GM12878 (cell line): ENCODE results near the gene CNN3. TPM values are rescaled to one million over a fixed set of nuclear protein-coding genes. Genes with fewer than 3 reads are reported as not detected.

Experiments
- ATAC-seq: fragments of 200-7000 bp; cut with Tn5 transposase; 3 replicates; pipeline ENCODE4 v1.9.1; 2020; ENCODE audit warnings: mild to moderate bottlenecking, moderate library complexity
- BruUV-seq: library from RNA; stranded (reverse); fragments of 400-500 nt; replicated peaks from 2 replicates; lab custom pipeline; 2021; lab: Mats Ljungman, UMichigan
- CTCF ChIA-PET: fragments of 300-600 bp; sonication (Branson Sonifier 250); formaldehyde crosslinking; extraction: SDS; loops from one replicate; lab custom pipeline; 2021; ENCODE audit warnings: inconsistent platforms; lab: Yijun Ruan, JAX
- POLR2A ChIA-PET: fragments of 350-600 bp; formaldehyde crosslinking; extraction: SDS; loops from one replicate; lab custom pipeline; 2021; ENCODE audit warnings: inconsistent platforms; lab: Charles Lee
- RAD21 ChIA-PET: fragments of 300-600 bp; sonication (Branson Sonifier 250); formaldehyde crosslinking; loops from one replicate; lab custom pipeline; 2023; ENCODE audit warnings: antibody characterized with exemption; ENCODE audit not compliant: unreplicated experiment; lab: Charles Lee
- SMC1A ChIA-PET: fragments of 300-600 bp; sonication (Branson Sonifier 250); formaldehyde crosslinking; loops from one replicate; lab custom pipeline; 2023; ENCODE audit not compliant: unreplicated experiment, uncharacterized antibody; lab: Charles Lee
- DNase-seq: peaks from one replicate; pipeline ENCODE4 v3.0.0-alpha.2; 2011; ENCODE audit warnings: low read depth, low spot score
- FAIRE-seq: peaks from 3 replicates; lab custom pipeline; 2011; peaks lifted over from hg19 to GRCh38; lab: Jason Lieb, UNC
- H2AFZ ChIP-seq: 2 replicates; pipeline ENCODE4 v1.6.0; 2011; ENCODE audit warnings: low read depth, low read length, control low read depth; ENCODE audit not compliant: control insufficient read depth
- H3K27ac ChIP-seq: 2 replicates; pipeline ENCODE4 v1.5.1; 2011; ENCODE audit warnings: control low read depth; ENCODE audit not compliant: control insufficient read depth, insufficient read depth
- H3K27me3 ChIP-seq, 2 experiments: replicated peaks in 1 of 2; 2 replicates each; pipeline versions ENCODE4 v1.6.0 to v1.6.1; 2011; ENCODE audit warnings: low read length in 1 of 2; ENCODE audit not compliant: control insufficient read depth in 2 of 2, insufficient read depth in 2 of 2
- H3K36me3 ChIP-seq, 2 experiments: 2 replicates each; pipeline ENCODE4 v1.5.1; 2011; ENCODE audit warnings: low read length in 1 of 2; ENCODE audit not compliant: control insufficient read depth in 2 of 2, insufficient read depth in 2 of 2
- H3K4me1 ChIP-seq: 2 replicates; pipeline ENCODE4 v1.6.1; 2011; ENCODE audit warnings: mild to moderate bottlenecking, low read length, moderate library complexity, mixed read lengths; ENCODE audit not compliant: control insufficient read depth, insufficient read depth
- H3K4me2 ChIP-seq: 2 replicates; pipeline ENCODE4 v1.6.0; 2011; ENCODE audit warnings: control low read depth; ENCODE audit not compliant: control insufficient read depth, insufficient read depth
- H3K4me3 ChIP-seq: fragments of 200-600 bp; sonication (generic); 2 replicates; pipeline ENCODE4 v1.5.1; 2016
- H3K79me2 ChIP-seq: 2 replicates; pipeline ENCODE4 v1.6.0; 2011; ENCODE audit warnings: low read length; ENCODE audit not compliant: control insufficient read depth, insufficient read depth
- H3K9ac ChIP-seq: 2 replicates; pipeline ENCODE4 v1.8.0; 2011; ENCODE audit warnings: low read length, control low read depth, mixed read lengths; ENCODE audit not compliant: control insufficient read depth, insufficient read depth
- H3K9me3 ChIP-seq: replicated peaks from 3 replicates; pipeline ENCODE4 v1.5.1; 2011; ENCODE audit warnings: mild to moderate bottlenecking, low read length; ENCODE audit not compliant: control insufficient read depth, insufficient read depth
- H4K20me1 ChIP-seq: 2 replicates; pipeline ENCODE4 v1.6.0; 2011; ENCODE audit not compliant: control insufficient read depth, insufficient read depth
- GABPA ChIP-seq: IDR thresholded peaks from 2 replicates; pipeline ENCODE4 v1.6.1; 2014; ENCODE audit warnings: antibody characterized with exemption, low read depth, mild to moderate bottlenecking, inconsistent platforms
- MYB ChIP-seq: fragments of 150-350 bp; IDR thresholded peaks from 2 replicates; pipeline ENCODE4 v1.6.1; 2014; ENCODE audit warnings: mild to moderate bottlenecking, low read depth, low read length, borderline replicate concordance
- PAX5 ChIP-seq: IDR thresholded peaks from 2 replicates; pipeline ENCODE4 v1.6.1; 2011; ENCODE audit warnings: low read depth, low read length, borderline replicate concordance
- POLR2AphosphoS2 ChIP-seq: IDR thresholded peaks from 2 replicates; pipeline ENCODE4 v1.6.1; 2011; ENCODE audit warnings: low read depth, mild to moderate bottlenecking, low read length, improper control_type of control experiment, moderate library complexity
- SREBF2 ChIP-seq: IDR thresholded peaks from 2 replicates; pipeline ENCODE4 v1.6.1; 2012; ENCODE audit warnings: mild to moderate bottlenecking, low read length
- SRF ChIP-seq, 2 experiments: IDR thresholded peaks; 2 replicates each; pipeline ENCODE4 v1.6.1; 2011; ENCODE audit warnings: low read depth in 2 of 2, low read length in 2 of 2, mild to moderate bottlenecking in 1 of 2, moderate library complexity in 1 of 2
- STAT3 ChIP-seq: IDR thresholded peaks from 2 replicates; pipeline ENCODE4 v1.6.1; 2011; ENCODE audit warnings: low read depth, low read length, improper control_type of control experiment
- WGBS: methylation state at CpG from one replicate; pipeline ENCODE4 v1.1.6; 2016; ENCODE audit warnings: low lambda C conversion rate; ENCODE audit not compliant: insufficient replicate concordance, insufficient coverage; ENCODE audit errors: missing lambda C conversion rate; 5-methylcytosine and 5-hydroxymethylcytosine counted together
- in situ Hi-C: fragments of 300-500 bp; cut with MboI; formaldehyde crosslinking; loops from 9 replicates; pipeline ENCODE4 v1.14.3; 2018; ENCODE audit warnings: mixed read lengths
- intact Hi-C: fragments of 100-400 bp; cut with micrococcal nuclease; formaldehyde crosslinking; loops from one replicate; pipeline ENCODE4 v1.14.2; 2022; ENCODE audit not compliant: unreplicated experiment
- polyA plus RNA-seq, 11 experiments: library from polyadenylated mRNA; depleted of rRNA in 4 of 11; unstranded in 6 of 11; stranded (reverse) in 5 of 11; fragments of >200 nt; fragmentation: Nextera tagmentation in 4 of 11; fragmentation: Illumina TruSeq in 1 of 11; extraction: Ambion mirVana in 4 of 11; extraction: Trizol in 1 of 11; gene quantifications; 1 replicate in 1 of 11; 2 replicates in 10 of 11; pipeline versions ENCODE4 v1.2.1 to v1.2.3, GENCODE V29; 2011 to 2016; ENCODE audit warnings: inconsistent platforms in 2 of 11, missing spikeins in 2 of 11, low read depth in 1 of 11
- total RNA-seq, 4 experiments: library from RNA; depleted of rRNA in 3 of 4; stranded (reverse); fragments of >200 nt in 3 of 4; fragmentation: Illumina TruSeq in 1 of 4; extraction: Trizol in 1 of 4; gene quantifications; 2 replicates each; pipeline versions ENCODE4 v1.2.1 to v1.2.3, GENCODE V29; 2013 to 2021
- TF ChIP-seq, protein P1 (sequence below): fragments of 450-650 bp; IDR thresholded peaks from 2 replicates; pipeline ENCODE4 v1.6.1; 2017; ENCODE audit warnings: mild to moderate bottlenecking, moderate library complexity
- TF ChIP-seq, protein P2 (sequence below): fragments of 450-650 bp; IDR thresholded peaks from 2 replicates; pipeline ENCODE4 v1.6.1; 2018; ENCODE audit warnings: borderline replicate concordance, mild to moderate bottlenecking; ENCODE audit not compliant: partially characterized antibody
- TF ChIP-seq, protein P3 (sequence below): fragments of 450-650 bp; IDR thresholded peaks from 2 replicates; pipeline ENCODE4 v1.6.1; 2017; ENCODE audit warnings: borderline replicate concordance
- TF ChIP-seq, protein P4 (sequence below), 3 experiments: IDR thresholded peaks in 2 of 3; conservative IDR thresholded peaks in 1 of 3; 2 replicates each; pipeline ENCODE4 v1.5.1; 2011; ENCODE audit warnings: low read depth in 3 of 3, low read length in 3 of 3, mild to moderate bottlenecking in 3 of 3, control low read depth in 2 of 3, moderate library complexity in 2 of 3, inconsistent platforms in 1 of 3, mixed read lengths in 1 of 3; ENCODE audit not compliant: control insufficient read depth in 2 of 3, insufficient read depth in 1 of 3; ENCODE audit errors: extremely low read depth in 1 of 3

Gene CNN3
- total and polyA plus RNA-seq, 10 of the 15 experiments (the other 5 are each of a cell fraction or from before 2014, with no cell fraction given) = 0.20 to 48.4 (median 34.3) TPM

DNA sequence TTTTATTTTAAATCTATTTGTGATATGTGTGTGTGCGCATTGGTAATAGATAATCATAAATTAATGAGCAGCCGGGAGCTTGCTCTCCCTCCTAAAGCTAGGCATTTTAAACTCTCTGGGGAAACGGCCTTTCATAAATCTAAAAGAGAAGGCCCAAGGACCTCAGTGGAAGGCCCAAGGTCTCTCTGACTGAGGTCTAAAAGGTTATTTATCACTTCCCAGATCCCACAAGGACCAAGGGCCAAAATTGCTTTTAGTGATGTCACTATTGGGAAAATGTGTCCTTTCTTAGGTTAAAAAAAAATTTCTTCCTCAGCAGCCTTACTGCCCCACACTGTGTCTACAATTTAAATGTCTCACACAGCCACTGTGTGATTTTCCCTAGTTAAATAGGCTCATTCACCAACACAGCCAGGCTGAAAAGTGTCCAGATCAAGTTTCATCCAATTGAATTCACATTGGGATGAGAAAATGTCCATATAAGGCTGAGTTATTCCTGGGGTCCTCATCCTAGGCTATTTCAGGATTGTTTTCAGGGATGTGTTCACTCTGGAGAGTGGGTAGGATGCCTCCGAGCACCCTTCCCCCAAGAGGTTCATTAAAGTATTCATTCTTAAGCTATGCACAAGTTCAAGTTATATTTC, 60.6 kb downstream of the CNN3 start:
- BruUV-seq = no TSS peak
- ChIA-PET POLR2A (no interaction called here), SMC1A (interaction anchor here (1.2 kb wide), 1 partner anchor 11 kb away, joined by 3 read pairs; no protein-coding TSS in a partner anchor), RAD21 (no interaction called here), CTCF (interaction anchor here (1.1 to 4.8 kb wide), 3 partner anchors 12 to 177 kb away, joined by 3 to 39 read pairs (median 6); no protein-coding TSS in a partner anchor)
- in situ Hi-C loops = no loop called here
- H2AFZ ChIP-seq = no peak overlapping the region
- H3K27ac ChIP-seq = no peak overlapping the region
- no peak for ATAC-seq
- WGBS = 50% methylated on average over 4 of the region's 4 CpGs
- H3K4me2 ChIP-seq = no peak overlapping the region
- H3K9me3 ChIP-seq = no peaks in the 10 kb centered on the region
- intact Hi-C loops = no loop called here
- no peaks in the 10 kb centered on the region for H3K36me3 ChIP-seq
- no peak overlapping the region for H3K9ac ChIP-seq
- no peaks in the 10 kb centered on the region for H4K20me1 ChIP-seq
- H3K79me2 ChIP-seq = no peaks in the 10 kb centered on the region
- no peaks in the 10 kb centered on the region for H3K27me3 ChIP-seq
- no peaks in the 10 kb centered on the region for H3K4me1 ChIP-seq
- no peak overlapping the region for H3K4me3 ChIP-seq
- no peak for FAIRE-seq
- DNase-seq = no peak
- no peak for TF ChIP-seq STAT3
- no peak for TF ChIP-seq GABPA
- TF ChIP-seq SREBF2 = no peak
- TF ChIP-seq POLR2AphosphoS2 = no peak
- TF ChIP-seq MYB = no peak
- TF ChIP-seq, protein P1, sequence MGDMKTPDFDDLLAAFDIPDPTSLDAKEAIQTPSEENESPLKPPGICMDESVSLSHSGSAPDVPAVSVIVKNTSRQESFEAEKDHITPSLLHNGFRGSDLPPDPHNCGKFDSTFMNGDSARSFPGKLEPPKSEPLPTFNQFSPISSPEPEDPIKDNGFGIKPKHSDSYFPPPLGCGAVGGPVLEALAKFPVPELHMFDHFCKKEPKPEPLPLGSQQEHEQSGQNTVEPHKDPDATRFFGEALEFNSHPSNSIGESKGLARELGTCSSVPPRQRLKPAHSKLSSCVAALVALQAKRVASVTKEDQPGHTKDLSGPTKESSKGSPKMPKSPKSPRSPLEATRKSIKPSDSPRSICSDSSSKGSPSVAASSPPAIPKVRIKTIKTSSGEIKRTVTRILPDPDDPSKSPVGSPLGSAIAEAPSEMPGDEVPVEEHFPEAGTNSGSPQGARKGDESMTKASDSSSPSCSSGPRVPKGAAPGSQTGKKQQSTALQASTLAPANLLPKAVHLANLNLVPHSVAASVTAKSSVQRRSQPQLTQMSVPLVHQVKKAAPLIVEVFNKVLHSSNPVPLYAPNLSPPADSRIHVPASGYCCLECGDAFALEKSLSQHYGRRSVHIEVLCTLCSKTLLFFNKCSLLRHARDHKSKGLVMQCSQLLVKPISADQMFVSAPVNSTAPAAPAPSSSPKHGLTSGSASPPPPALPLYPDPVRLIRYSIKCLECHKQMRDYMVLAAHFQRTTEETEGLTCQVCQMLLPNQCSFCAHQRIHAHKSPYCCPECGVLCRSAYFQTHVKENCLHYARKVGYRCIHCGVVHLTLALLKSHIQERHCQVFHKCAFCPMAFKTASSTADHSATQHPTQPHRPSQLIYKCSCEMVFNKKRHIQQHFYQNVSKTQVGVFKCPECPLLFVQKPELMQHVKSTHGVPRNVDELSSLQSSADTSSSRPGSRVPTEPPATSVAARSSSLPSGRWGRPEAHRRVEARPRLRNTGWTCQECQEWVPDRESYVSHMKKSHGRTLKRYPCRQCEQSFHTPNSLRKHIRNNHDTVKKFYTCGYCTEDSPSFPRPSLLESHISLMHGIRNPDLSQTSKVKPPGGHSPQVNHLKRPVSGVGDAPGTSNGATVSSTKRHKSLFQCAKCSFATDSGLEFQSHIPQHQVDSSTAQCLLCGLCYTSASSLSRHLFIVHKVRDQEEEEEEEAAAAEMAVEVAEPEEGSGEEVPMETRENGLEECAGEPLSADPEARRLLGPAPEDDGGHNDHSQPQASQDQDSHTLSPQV = no peak
- TF ChIP-seq PAX5 = no peak
- TF ChIP-seq, protein P2, sequence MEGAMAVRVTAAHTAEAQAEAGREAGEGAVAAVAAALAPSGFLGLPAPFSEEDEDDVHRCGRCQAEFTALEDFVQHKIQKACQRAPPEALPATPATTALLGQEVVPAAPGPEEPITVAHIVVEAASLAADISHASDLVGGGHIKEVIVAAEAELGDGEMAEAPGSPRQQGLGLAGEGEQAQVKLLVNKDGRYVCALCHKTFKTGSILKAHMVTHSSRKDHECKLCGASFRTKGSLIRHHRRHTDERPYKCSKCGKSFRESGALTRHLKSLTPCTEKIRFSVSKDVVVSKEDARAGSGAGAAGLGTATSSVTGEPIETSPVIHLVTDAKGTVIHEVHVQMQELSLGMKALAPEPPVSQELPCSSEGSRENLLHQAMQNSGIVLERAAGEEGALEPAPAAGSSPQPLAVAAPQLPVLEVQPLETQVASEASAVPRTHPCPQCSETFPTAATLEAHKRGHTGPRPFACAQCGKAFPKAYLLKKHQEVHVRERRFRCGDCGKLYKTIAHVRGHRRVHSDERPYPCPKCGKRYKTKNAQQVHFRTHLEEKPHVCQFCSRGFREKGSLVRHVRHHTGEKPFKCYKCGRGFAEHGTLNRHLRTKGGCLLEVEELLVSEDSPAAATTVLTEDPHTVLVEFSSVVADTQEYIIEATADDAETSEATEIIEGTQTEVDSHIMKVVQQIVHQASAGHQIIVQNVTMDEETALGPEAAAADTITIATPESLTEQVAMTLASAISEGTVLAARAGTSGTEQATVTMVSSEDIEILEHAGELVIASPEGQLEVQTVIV = no peak
- TF ChIP-seq, protein P3, sequence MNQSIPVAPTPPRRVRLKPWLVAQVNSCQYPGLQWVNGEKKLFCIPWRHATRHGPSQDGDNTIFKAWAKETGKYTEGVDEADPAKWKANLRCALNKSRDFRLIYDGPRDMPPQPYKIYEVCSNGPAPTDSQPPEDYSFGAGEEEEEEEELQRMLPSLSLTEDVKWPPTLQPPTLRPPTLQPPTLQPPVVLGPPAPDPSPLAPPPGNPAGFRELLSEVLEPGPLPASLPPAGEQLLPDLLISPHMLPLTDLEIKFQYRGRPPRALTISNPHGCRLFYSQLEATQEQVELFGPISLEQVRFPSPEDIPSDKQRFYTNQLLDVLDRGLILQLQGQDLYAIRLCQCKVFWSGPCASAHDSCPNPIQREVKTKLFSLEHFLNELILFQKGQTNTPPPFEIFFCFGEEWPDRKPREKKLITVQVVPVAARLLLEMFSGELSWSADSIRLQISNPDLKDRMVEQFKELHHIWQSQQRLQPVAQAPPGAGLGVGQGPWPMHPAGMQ = no peak
- TF ChIP-seq, protein P4, sequence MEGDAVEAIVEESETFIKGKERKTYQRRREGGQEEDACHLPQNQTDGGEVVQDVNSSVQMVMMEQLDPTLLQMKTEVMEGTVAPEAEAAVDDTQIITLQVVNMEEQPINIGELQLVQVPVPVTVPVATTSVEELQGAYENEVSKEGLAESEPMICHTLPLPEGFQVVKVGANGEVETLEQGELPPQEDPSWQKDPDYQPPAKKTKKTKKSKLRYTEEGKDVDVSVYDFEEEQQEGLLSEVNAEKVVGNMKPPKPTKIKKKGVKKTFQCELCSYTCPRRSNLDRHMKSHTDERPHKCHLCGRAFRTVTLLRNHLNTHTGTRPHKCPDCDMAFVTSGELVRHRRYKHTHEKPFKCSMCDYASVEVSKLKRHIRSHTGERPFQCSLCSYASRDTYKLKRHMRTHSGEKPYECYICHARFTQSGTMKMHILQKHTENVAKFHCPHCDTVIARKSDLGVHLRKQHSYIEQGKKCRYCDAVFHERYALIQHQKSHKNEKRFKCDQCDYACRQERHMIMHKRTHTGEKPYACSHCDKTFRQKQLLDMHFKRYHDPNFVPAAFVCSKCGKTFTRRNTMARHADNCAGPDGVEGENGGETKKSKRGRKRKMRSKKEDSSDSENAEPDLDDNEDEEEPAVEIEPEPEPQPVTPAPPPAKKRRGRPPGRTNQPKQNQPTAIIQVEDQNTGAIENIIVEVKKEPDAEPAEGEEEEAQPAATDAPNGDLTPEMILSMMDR (IDR thresholded peaks at IDR 0.05 in 2 of 3, conservative IDR thresholded peaks at IDR 0.05 in 1 of 3; ENCODE audit: control insufficient read depth in 2 of 3, extremely low read depth in 1 of 3, insufficient read depth in 1 of 3, low read depth in 3 of 3, low read length in 3 of 3) = no peak
- no peak for TF ChIP-seq SRF (IDR thresholded peaks at IDR 0.05; ENCODE audit: low read depth in 2 of 2, low read length in 2 of 2)
